Measurements from ENCODE around the gene TIMM13. TPM values are rescaled to one million over a fixed set of nuclear protein-coding genes. Genes with fewer than 3 reads are reported as not detected.

Gene TIMM13
- total and polyA plus RNA-seq, 10 donors, result 21.1 to 87.5 (median 44.6) TPM

- no peak for DNase-seq
- no peak for TF ChIP-seq POLR2AphosphoS5 (IDR thresholded peaks at IDR 0.05)
- TF ChIP-seq POLR2A (IDR thresholded peaks at IDR 0.05), result no peak
- no peak for TF ChIP-seq CTCF (IDR thresholded peaks at IDR 0.05 in 8 of 11, conservative IDR thresholded peaks at IDR 0.05 in 3 of 11)
- peaks cover 0 to 23% (median 0%) of the 10 kb centered on the region in 7 donors for H3K27me3 ChIP-seq (replicated peaks in 1 of 7)
These were observed 42.2 kb downstream of the TIMM13 start for GRCh38 chr19:2385053-2385721.

GRCh38 chr19:2382530-2383222 is 44.7 kb downstream of the TIMM13 start:
- intact Hi-C loops (cut with DNase I; ENCODE audit: low total_unique reads), result no loop called here
- Histone ChIP-seq H3K9me3 (peaks cover 0 to 30% (median 20%) of the 10 kb centered on the region in 8 donors), H3K27ac (no peak overlapping the region), H3K27me3 (replicated peaks in 1 of 7) (peaks cover 0 to 23% (median 0%) of the 10 kb centered on the region in 7 donors), H3K4me3 (no peak overlapping the region), H3K4me1 (peaks cover 0 to 21% (median 5%) of the 10 kb centered on the region in 6 donors), H3K36me3 (no peaks in the 10 kb centered on the region)
- no peak for TF ChIP-seq POLR2A (IDR thresholded peaks at IDR 0.05)
- no peak for TF ChIP-seq POLR2AphosphoS5 (IDR thresholded peaks at IDR 0.05)
- no peak for TF ChIP-seq CTCF (IDR thresholded peaks at IDR 0.05 in 8 of 11, conservative IDR thresholded peaks at IDR 0.05 in 3 of 11)
- no peak for DNase-seq
- WGBS, 5 donors, result 83 to 92% (median 88%) methylated on average over 13 of the region's 13 CpGs

More at GRCh38 chr19:2385053-2385721, 42.2 kb downstream of the TIMM13 start:
- peaks cover 0 to 10% (median 8%) of the 10 kb centered on the region in 8 donors for H3K9me3 ChIP-seq
- WGBS, 5 donors, result 27 to 49% (median 30%) methylated on average over 22 to 37 of the region's 37 CpGs
- intact Hi-C loops (cut with DNase I; ENCODE audit: low total_unique reads), result no loop called here
- H3K4me1 ChIP-seq, result peaks cover 0 to 21% (median 5%) of the 10 kb centered on the region in 6 donors
- H3K36me3 ChIP-seq, result no peaks in the 10 kb centered on the region
- no peak overlapping the region for H3K27ac ChIP-seq
- no peak overlapping the region for H3K4me3 ChIP-seq

GRCh38 chr19:2381148-2381820 is 46.1 kb downstream of the TIMM13 start:
- Histone ChIP-seq H3K36me3 (no peaks in the 10 kb centered on the region), H3K4me1 (peaks cover 0 to 21% (median 5%) of the 10 kb centered on the region in 6 donors), H3K4me3 (no peak overlapping the region), H3K9me3 (peaks cover 0 to 30% (median 20%) of the 10 kb centered on the region in 8 donors), H3K27me3 (replicated peaks in 1 of 7) (peaks cover 0 to 23% (median 0%) of the 10 kb centered on the region in 7 donors), H3K27ac (no peak overlapping the region)
- TF ChIP-seq POLR2A (IDR thresholded peaks at IDR 0.05) (no peak), POLR2AphosphoS5 (IDR thresholded peaks at IDR 0.05) (no peak), CTCF (IDR thresholded peaks at IDR 0.05 in 8 of 11, conservative IDR thresholded peaks at IDR 0.05 in 3 of 11) (no peak)
- no peak for DNase-seq
- WGBS, 5 donors, result 71 to 81% (median 77%) methylated on average over 18 of the region's 18 CpGs
- intact Hi-C loops (cut with DNase I; ENCODE audit: low total_unique reads), result no loop called here

All from spleen (tissue), 11 donors.